ENCODE results near the gene STK10.

DNA sequence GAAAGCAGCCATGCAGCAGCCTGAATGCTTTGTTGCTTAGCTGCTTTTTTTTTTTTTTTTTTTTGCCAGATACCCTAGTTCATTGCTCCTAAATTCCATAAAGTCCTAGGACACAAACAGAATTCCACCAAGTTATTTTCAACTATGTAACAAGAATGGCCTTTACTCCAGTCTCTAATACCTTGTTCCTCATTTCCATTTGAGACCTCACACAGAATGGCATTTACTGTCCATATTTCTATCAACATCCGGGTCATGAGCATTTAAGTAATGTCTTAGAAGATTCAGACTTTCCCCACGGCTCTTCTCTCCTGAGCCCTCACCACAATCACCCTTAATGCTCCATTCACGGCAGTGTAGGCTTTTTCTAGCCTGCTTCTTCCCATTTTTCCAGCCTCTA lies 149.9 kb downstream of the STK10 start:
- TF ChIP-seq ZNF274 (IDR thresholded peaks at IDR 0.05; ENCODE audit: low read depth, low read length) (no peak), YY1 (IDR thresholded peaks at IDR 0.05; ENCODE audit: insufficient read depth, insufficient read length) (no peak)
